GM12878 (cell line): ENCODE measurements around the gene TAF11L14. TPM values are rescaled to one million over a fixed set of nuclear protein-coding genes. Genes with fewer than 3 reads are reported as not detected.

ENCODE experiments used
- ATAC-seq: fragments of 200-7000 bp; cut with Tn5 transposase; 3 replicates; pipeline ENCODE4 v1.9.1; 2020; ENCODE audit warnings: mild to moderate bottlenecking, moderate library complexity
- BruUV-seq: library from RNA; stranded (reverse); fragments of 400-500 nt; replicated peaks from 2 replicates; lab custom pipeline; 2021; lab: Mats Ljungman, UMichigan
- CTCF ChIA-PET: fragments of 300-600 bp; sonication (Branson Sonifier 250); formaldehyde crosslinking; extraction: SDS; loops from one replicate; lab custom pipeline; 2021; ENCODE audit warnings: inconsistent platforms; lab: Yijun Ruan, JAX
- POLR2A ChIA-PET: fragments of 350-600 bp; formaldehyde crosslinking; extraction: SDS; loops from one replicate; lab custom pipeline; 2021; ENCODE audit warnings: inconsistent platforms; lab: Charles Lee
- RAD21 ChIA-PET: fragments of 300-600 bp; sonication (Branson Sonifier 250); formaldehyde crosslinking; loops from one replicate; lab custom pipeline; 2023; ENCODE audit warnings: antibody characterized with exemption; ENCODE audit not compliant: unreplicated experiment; lab: Charles Lee
- SMC1A ChIA-PET: fragments of 300-600 bp; sonication (Branson Sonifier 250); formaldehyde crosslinking; loops from one replicate; lab custom pipeline; 2023; ENCODE audit not compliant: unreplicated experiment, uncharacterized antibody; lab: Charles Lee
- DNase-seq: peaks from one replicate; pipeline ENCODE4 v3.0.0-alpha.2; 2011; ENCODE audit warnings: low read depth, low spot score
- FAIRE-seq: peaks from 3 replicates; lab custom pipeline; 2011; peaks lifted over from hg19 to GRCh38; lab: Jason Lieb, UNC
- H2AFZ ChIP-seq: 2 replicates; pipeline ENCODE4 v1.6.0; 2011; ENCODE audit warnings: low read depth, low read length, control low read depth; ENCODE audit not compliant: control insufficient read depth
- H3K27ac ChIP-seq: 2 replicates; pipeline ENCODE4 v1.5.1; 2011; ENCODE audit warnings: control low read depth; ENCODE audit not compliant: control insufficient read depth, insufficient read depth
- H3K27me3 ChIP-seq, 2 experiments: replicated peaks in 1 of 2; 2 replicates each; pipeline versions ENCODE4 v1.6.0 to v1.6.1; 2011; ENCODE audit warnings: low read length in 1 of 2; ENCODE audit not compliant: control insufficient read depth in 2 of 2, insufficient read depth in 2 of 2
- H3K36me3 ChIP-seq, 2 experiments: 2 replicates each; pipeline ENCODE4 v1.5.1; 2011; ENCODE audit warnings: low read length in 1 of 2; ENCODE audit not compliant: control insufficient read depth in 2 of 2, insufficient read depth in 2 of 2
- H3K4me1 ChIP-seq: 2 replicates; pipeline ENCODE4 v1.6.1; 2011; ENCODE audit warnings: mild to moderate bottlenecking, low read length, moderate library complexity, mixed read lengths; ENCODE audit not compliant: control insufficient read depth, insufficient read depth
- H3K4me2 ChIP-seq: 2 replicates; pipeline ENCODE4 v1.6.0; 2011; ENCODE audit warnings: control low read depth; ENCODE audit not compliant: control insufficient read depth, insufficient read depth
- H3K4me3 ChIP-seq: fragments of 200-600 bp; sonication (generic); 2 replicates; pipeline ENCODE4 v1.5.1; 2016
- H3K79me2 ChIP-seq: 2 replicates; pipeline ENCODE4 v1.6.0; 2011; ENCODE audit warnings: low read length; ENCODE audit not compliant: control insufficient read depth, insufficient read depth
- H3K9ac ChIP-seq: 2 replicates; pipeline ENCODE4 v1.8.0; 2011; ENCODE audit warnings: low read length, control low read depth, mixed read lengths; ENCODE audit not compliant: control insufficient read depth, insufficient read depth
- H3K9me3 ChIP-seq: replicated peaks from 3 replicates; pipeline ENCODE4 v1.5.1; 2011; ENCODE audit warnings: mild to moderate bottlenecking, low read length; ENCODE audit not compliant: control insufficient read depth, insufficient read depth
- H4K20me1 ChIP-seq: 2 replicates; pipeline ENCODE4 v1.6.0; 2011; ENCODE audit not compliant: control insufficient read depth, insufficient read depth
- BACH1 ChIP-seq: fragments of 450-650 bp; IDR thresholded peaks from 2 replicates; pipeline ENCODE4 v1.6.1; 2017; ENCODE audit warnings: mild to moderate bottlenecking, borderline replicate concordance
- EGR1 ChIP-seq, 2 experiments: IDR thresholded peaks; 1 replicate in 1 of 2; 2 replicates in 1 of 2; pipeline ENCODE4 v1.6.1; 2011 to 2012; ENCODE audit warnings: low read depth in 2 of 2, low read length in 2 of 2, borderline replicate concordance in 1 of 2, mild to moderate bottlenecking in 1 of 2, moderate library complexity in 1 of 2
- EZH2 ChIP-seq: IDR thresholded peaks from 2 replicates; pipeline ENCODE4 v1.6.1; 2012; ENCODE audit warnings: low read depth, mild to moderate bottlenecking, control low read depth, inconsistent platforms, low read length, borderline replicate concordance; ENCODE audit not compliant: control insufficient read depth
- HDAC6 ChIP-seq: fragments of 200-600 bp; sonication (generic); IDR thresholded peaks from one replicate; pipeline ENCODE4 v1.8.0; 2017; ENCODE audit warnings: antibody characterized with exemption; ENCODE audit not compliant: unreplicated experiment
- IRF4 ChIP-seq: IDR thresholded peaks from 2 replicates; pipeline ENCODE4 v1.6.1; 2011; ENCODE audit warnings: low read depth, low read length
- NRF1 ChIP-seq: conservative IDR thresholded peaks from 2 replicates; pipeline ENCODE4 v1.6.1; 2011; ENCODE audit warnings: mild to moderate bottlenecking, low read depth, low read length, improper control_type of control experiment
- PAX5 ChIP-seq: IDR thresholded peaks from 2 replicates; pipeline ENCODE4 v1.6.1; 2011; ENCODE audit warnings: low read depth, low read length, borderline replicate concordance
- POLR2AphosphoS5 ChIP-seq: IDR thresholded peaks from 2 replicates; pipeline ENCODE4 v1.6.1; 2011; ENCODE audit warnings: mild to moderate bottlenecking, low read length, inconsistent platforms
- RB1 ChIP-seq: fragments of 450-650 bp; formaldehyde crosslinking; IDR thresholded peaks from 2 replicates; pipeline ENCODE4 v1.6.1; 2017; ENCODE audit warnings: mild to moderate bottlenecking, borderline replicate concordance
- SP1 ChIP-seq: IDR thresholded peaks from one replicate; pipeline ENCODE4 v1.6.1; 2011; ENCODE audit warnings: low read depth, low read length
- STAT3 ChIP-seq: IDR thresholded peaks from 2 replicates; pipeline ENCODE4 v1.6.1; 2011; ENCODE audit warnings: low read depth, low read length, improper control_type of control experiment
- TBL1XR1 ChIP-seq: IDR thresholded peaks from 2 replicates; pipeline ENCODE4 v1.6.1; 2012; ENCODE audit warnings: low read depth, low read length, improper control_type of control experiment
- ZNF622 ChIP-seq: fragments of 450-650 bp; IDR thresholded peaks from 2 replicates; pipeline ENCODE4 v1.6.1; 2017; ENCODE audit warnings: mild to moderate bottlenecking, inconsistent platforms
- WGBS: methylation state at CpG from one replicate; pipeline ENCODE4 v1.1.6; 2016; ENCODE audit warnings: low lambda C conversion rate; ENCODE audit not compliant: insufficient replicate concordance, insufficient coverage; ENCODE audit errors: missing lambda C conversion rate; 5-methylcytosine and 5-hydroxymethylcytosine counted together
- in situ Hi-C: fragments of 300-500 bp; cut with MboI; formaldehyde crosslinking; loops from 9 replicates; pipeline ENCODE4 v1.14.3; 2018; ENCODE audit warnings: mixed read lengths
- intact Hi-C: fragments of 100-400 bp; cut with micrococcal nuclease; formaldehyde crosslinking; loops from one replicate; pipeline ENCODE4 v1.14.2; 2022; ENCODE audit not compliant: unreplicated experiment
- polyA plus RNA-seq, 11 experiments: library from polyadenylated mRNA; depleted of rRNA in 4 of 11; unstranded in 6 of 11; stranded (reverse) in 5 of 11; fragments of >200 nt; fragmentation: Nextera tagmentation in 4 of 11; fragmentation: Illumina TruSeq in 1 of 11; extraction: Ambion mirVana in 4 of 11; extraction: Trizol in 1 of 11; gene quantifications; 1 replicate in 1 of 11; 2 replicates in 10 of 11; pipeline versions ENCODE4 v1.2.1 to v1.2.3, GENCODE V29; 2011 to 2016; ENCODE audit warnings: inconsistent platforms in 2 of 11, missing spikeins in 2 of 11, low read depth in 1 of 11
- total RNA-seq, 4 experiments: library from RNA; depleted of rRNA in 3 of 4; stranded (reverse); fragments of >200 nt in 3 of 4; fragmentation: Illumina TruSeq in 1 of 4; extraction: Trizol in 1 of 4; gene quantifications; 2 replicates each; pipeline versions ENCODE4 v1.2.1 to v1.2.3, GENCODE V29; 2013 to 2021
- TF ChIP-seq, protein P1 (sequence below): fragments of 450-650 bp; conservative IDR thresholded peaks from 2 replicates; pipeline ENCODE4 v1.6.1; 2017; ENCODE audit warnings: mild to moderate bottlenecking, moderate library complexity
- TF ChIP-seq, protein P2 (sequence below): IDR thresholded peaks from 2 replicates; pipeline ENCODE4 v1.6.1; 2012; ENCODE audit warnings: improper control_type of control experiment, low read depth, low read length; ENCODE audit not compliant: insufficient replicate concordance
- TF ChIP-seq, protein P3 (sequence below): IDR thresholded peaks from 2 replicates; pipeline ENCODE4 v1.6.1; 2012; ENCODE audit warnings: low read depth, low read length, improper control_type of control experiment

The TAF11L14 gene
- total and polyA plus RNA-seq, 10 of the 15 experiments (the other 5 are each of a cell fraction or from before 2014, with no cell fraction given): not detected

- TF ChIP-seq ZNF622 (no peak), NRF1 (no peak), PAX5 (no peak), HDAC6 (no peak)
- TF ChIP-seq, protein P1, sequence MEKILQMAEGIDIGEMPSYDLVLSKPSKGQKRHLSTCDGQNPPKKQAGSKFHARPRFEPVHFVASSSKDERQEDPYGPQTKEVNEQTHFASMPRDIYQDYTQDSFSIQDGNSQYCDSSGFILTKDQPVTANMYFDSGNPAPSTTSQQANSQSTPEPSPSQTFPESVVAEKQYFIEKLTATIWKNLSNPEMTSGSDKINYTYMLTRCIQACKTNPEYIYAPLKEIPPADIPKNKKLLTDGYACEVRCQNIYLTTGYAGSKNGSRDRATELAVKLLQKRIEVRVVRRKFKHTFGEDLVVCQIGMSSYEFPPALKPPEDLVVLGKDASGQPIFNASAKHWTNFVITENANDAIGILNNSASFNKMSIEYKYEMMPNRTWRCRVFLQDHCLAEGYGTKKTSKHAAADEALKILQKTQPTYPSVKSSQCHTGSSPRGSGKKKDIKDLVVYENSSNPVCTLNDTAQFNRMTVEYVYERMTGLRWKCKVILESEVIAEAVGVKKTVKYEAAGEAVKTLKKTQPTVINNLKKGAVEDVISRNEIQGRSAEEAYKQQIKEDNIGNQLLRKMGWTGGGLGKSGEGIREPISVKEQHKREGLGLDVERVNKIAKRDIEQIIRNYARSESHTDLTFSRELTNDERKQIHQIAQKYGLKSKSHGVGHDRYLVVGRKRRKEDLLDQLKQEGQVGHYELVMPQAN: no peak
Measured at GRCh38 chr5:17620627-17621026, 13.6 kb upstream of the TAF11L14 start (continued).

- RAD21 ChIA-PET: no interaction called here
- Histone ChIP-seq H3K79me2 (no peaks in the 10 kb centered on the region), H3K4me2 (no peak overlapping the region), H3K27me3 (no peaks in the 10 kb centered on the region), H4K20me1 (no peaks in the 10 kb centered on the region), H3K27ac (no peak overlapping the region), H3K9me3 (no peaks in the 10 kb centered on the region), H3K4me3 (no peak overlapping the region), H3K9ac (no peak overlapping the region), H3K4me1 (no peaks in the 10 kb centered on the region), H2AFZ (no peak overlapping the region), H3K36me3 (no peaks in the 10 kb centered on the region)
- in situ Hi-C loops: no loop called here
- no TSS peak for BruUV-seq
- SMC1A ChIA-PET: no interaction called here
- intact Hi-C loops: no loop called here
- POLR2A ChIA-PET: no interaction called here
- FAIRE-seq (no peak), DNase-seq (no peak), ATAC-seq (no peak)
- CTCF ChIA-PET: no interaction called here
- 55% methylated on average over 11 of the region's 11 CpGs for WGBS
- TF ChIP-seq POLR2AphosphoS5 (no peak), EZH2 (no peak), STAT3 (no peak), BACH1 (no peak), TBL1XR1 (no peak), SP1 (no peak), RB1 (no peak), EGR1 (IDR thresholded peaks at IDR 0.05; ENCODE audit: borderline replicate concordance in 1 of 2, low read depth in 2 of 2, low read length in 2 of 2) (no peak), NRF1 (no peak), IRF4 (no peak)
- TF ChIP-seq, protein P2, sequence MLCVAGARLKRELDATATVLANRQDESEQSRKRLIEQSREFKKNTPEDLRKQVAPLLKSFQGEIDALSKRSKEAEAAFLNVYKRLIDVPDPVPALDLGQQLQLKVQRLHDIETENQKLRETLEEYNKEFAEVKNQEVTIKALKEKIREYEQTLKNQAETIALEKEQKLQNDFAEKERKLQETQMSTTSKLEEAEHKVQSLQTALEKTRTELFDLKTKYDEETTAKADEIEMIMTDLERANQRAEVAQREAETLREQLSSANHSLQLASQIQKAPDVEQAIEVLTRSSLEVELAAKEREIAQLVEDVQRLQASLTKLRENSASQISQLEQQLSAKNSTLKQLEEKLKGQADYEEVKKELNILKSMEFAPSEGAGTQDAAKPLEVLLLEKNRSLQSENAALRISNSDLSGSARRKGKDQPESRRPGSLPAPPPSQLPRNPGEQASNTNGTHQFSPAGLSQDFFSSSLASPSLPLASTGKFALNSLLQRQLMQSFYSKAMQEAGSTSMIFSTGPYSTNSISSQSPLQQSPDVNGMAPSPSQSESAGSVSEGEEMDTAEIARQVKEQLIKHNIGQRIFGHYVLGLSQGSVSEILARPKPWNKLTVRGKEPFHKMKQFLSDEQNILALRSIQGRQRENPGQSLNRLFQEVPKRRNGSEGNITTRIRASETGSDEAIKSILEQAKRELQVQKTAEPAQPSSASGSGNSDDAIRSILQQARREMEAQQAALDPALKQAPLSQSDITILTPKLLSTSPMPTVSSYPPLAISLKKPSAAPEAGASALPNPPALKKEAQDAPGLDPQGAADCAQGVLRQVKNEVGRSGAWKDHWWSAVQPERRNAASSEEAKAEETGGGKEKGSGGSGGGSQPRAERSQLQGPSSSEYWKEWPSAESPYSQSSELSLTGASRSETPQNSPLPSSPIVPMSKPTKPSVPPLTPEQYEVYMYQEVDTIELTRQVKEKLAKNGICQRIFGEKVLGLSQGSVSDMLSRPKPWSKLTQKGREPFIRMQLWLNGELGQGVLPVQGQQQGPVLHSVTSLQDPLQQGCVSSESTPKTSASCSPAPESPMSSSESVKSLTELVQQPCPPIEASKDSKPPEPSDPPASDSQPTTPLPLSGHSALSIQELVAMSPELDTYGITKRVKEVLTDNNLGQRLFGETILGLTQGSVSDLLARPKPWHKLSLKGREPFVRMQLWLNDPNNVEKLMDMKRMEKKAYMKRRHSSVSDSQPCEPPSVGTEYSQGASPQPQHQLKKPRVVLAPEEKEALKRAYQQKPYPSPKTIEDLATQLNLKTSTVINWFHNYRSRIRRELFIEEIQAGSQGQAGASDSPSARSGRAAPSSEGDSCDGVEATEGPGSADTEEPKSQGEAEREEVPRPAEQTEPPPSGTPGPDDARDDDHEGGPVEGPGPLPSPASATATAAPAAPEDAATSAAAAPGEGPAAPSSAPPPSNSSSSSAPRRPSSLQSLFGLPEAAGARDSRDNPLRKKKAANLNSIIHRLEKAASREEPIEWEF: no peak
- TF ChIP-seq, protein P3, sequence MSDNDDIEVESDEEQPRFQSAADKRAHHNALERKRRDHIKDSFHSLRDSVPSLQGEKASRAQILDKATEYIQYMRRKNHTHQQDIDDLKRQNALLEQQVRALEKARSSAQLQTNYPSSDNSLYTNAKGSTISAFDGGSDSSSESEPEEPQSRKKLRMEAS: no peak
Measured at GRCh38 chr5:17625686-17626085, 8.6 kb upstream of the TAF11L14 start.
